Renal cortical epithelial cell (primary cell): ENCODE results near the gene DNAH17. TPM values are rescaled to one million over a fixed set of nuclear protein-coding genes. Genes with fewer than 3 reads are reported as not detected.
"Not testable (repeated sequence)": the region's sequence is repeated elsewhere in the genome, so short reads cannot be mapped to it uniquely, and the experiment has no call there.

Experiments
- DNase-seq: peaks from one replicate; pipeline ENCODE4 v3.0.0-alpha.2; 2011; ENCODE audit warnings: low read depth
- total RNA-seq: library from RNA; depleted of rRNA; stranded (reverse); fragments of >200 nt; gene quantifications from 2 replicates; pipeline ENCODE4 v1.2.3, GENCODE V29; 2014

Gene DNAH17
- total RNA-seq, 1 donor from 2014 or later = 0.05 TPM

GRCh38 chr17:78476973-78477372 is 100.2 kb downstream of the DNAH17 start:
- DNase-seq = peak; percentile 18

- no peak for DNase-seq
These were observed 101.0 kb downstream of the DNAH17 start for GRCh38 chr17:78476149-78476548.

DNA sequence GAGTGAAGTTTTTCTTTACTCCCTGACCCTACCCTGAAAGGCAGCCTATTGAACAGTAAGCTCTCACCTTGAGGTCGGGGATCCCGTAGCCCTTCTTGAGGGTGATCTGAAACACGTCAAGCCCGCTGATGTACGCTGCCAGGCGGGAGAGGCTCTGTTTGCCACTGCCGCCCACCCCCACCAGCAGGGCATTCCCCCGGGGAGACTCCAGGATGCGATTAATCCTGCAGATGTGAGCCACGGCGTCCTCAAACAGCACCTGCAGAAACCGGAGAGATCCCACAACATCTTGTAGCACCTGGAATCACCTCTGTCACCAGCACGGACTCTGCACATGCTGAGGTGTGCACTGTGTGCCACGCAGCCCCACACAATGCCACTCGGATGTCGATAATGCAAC is 102.0 kb downstream of the DNAH17 start:
- DNase-seq = no peak

DNA sequence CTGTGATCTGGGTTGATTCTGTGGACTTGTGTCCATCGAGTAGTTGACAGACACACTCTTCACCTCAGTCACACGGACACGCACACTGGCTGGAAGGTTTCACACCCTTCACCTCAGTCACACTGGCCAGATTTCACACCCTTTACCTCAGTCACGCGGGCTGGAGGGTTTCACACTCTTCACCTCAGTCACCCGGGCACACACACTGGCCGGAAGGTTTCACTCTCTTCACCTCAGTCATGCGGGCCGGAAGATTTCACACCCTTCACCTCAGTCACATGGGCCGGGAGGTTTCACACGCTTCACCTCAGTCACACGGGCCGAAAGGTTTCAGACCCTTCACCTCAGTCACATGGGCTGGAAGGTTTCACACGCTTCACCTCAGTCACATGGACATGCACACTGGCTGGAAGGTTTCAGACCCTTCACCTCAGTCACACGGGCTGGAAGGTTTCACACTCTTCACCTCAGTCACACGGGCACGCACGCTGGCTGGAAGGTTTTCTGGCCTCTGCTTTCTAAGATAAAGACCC is 102.5 kb downstream of the DNAH17 start:
- no peak for DNase-seq

DNA sequence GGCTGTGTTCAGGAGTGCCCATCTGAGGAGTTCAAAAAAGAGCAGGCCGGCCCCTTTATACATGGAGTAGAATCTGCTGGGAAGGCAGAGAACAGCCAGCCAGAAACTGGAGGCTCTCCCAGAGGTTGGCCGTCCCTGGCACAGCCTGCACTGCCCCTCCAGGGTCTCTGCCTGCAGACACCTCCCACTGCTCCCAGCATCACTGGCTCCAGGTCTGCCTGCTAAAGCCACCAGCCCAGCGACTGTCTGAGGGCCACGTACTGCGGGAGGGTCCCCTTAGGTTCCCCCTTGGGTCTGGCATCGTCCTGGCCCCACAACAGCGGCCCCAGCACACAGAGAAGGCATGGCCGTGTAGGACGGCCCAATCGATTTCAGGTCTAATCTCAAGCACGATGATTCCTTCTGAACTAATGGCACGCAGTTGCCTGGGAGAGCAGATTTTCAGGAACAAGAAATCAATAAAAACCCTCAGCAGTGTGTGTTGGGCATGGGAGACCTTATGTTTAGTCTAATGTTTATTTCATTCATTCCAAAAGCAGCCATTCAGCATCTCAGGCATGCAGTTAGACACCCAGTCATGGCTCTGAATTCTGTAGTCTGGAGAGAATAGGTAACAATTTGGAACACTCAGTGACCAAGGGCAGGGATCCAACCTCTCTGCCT is 103.1 kb downstream of the DNAH17 start:
- DNase-seq = no peak

GRCh38 chr17:78472035-78472905 is 104.9 kb downstream of the DNAH17 start:
- no peak for DNase-seq

- DNase-seq = no peak
These were observed 105.6 kb downstream of the DNAH17 start for GRCh38 chr17:78471635-78472034.

GRCh38 chr17:78469443-78469842 is 107.8 kb downstream of the DNAH17 start:
- DNase-seq = no peak

- DNase-seq = no peak
These were observed 108.8 kb downstream of the DNAH17 start for GRCh38 chr17:78468366-78468765.

DNA sequence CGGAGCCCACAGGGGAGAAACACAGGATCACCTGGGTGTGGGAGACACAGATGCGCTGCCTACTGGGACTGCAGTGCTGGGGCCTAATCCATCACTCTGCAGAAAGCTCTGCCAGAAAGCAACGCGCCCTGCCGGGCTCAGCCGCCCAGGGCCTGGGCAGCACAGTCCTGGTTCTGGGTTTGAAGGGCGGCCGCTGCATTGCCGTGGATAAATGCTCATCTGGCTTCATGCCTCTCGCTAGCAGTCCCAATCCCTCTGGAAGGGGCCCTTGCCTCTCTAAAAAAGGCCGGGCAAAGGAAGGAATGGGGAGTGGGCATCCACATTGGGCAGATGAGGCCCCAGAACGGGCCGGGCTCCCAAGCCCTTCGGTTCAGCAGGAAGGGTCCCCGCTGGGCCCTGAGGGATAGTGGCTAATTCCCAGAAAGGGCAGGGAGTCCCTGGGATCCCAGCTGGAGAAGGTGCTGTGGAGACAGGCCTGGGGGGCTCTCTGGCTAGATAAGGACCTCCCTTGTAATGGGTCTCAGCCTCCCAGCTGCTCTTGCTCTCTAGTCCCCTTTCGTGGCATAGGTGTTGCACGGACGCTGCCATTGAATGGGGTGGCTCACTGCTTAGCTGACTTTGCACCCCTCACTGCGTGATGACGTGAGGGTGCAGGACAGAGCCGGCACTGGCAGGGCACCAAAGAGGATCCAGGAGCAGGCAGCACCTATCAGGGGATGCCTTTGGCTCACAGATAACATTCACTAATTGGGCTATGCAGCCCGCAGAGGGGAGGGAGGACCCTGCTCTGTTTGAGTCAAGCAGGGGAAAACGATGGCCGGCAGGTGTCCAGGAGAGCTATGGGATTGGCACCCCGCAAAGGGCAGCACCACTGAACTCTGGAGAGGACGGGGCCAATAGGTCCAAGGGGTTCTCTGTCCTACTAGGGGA is 110.1 kb downstream of the DNAH17 start:
- DNase-seq = no peak

GRCh38 chr17:78466109-78466785 is 110.9 kb downstream of the DNAH17 start:
- DNase-seq = not testable (repeated sequence)

GRCh38 chr17:78462148-78462547 is 115.0 kb downstream of the DNAH17 start:
- DNase-seq = no peak

GRCh38 chr17:78461799-78462053 is 115.5 kb downstream of the DNAH17 start:
- no peak for DNase-seq

GRCh38 chr17:78460951-78461798 is 116.0 kb downstream of the DNAH17 start:
- DNase-seq = no peak

DNA sequence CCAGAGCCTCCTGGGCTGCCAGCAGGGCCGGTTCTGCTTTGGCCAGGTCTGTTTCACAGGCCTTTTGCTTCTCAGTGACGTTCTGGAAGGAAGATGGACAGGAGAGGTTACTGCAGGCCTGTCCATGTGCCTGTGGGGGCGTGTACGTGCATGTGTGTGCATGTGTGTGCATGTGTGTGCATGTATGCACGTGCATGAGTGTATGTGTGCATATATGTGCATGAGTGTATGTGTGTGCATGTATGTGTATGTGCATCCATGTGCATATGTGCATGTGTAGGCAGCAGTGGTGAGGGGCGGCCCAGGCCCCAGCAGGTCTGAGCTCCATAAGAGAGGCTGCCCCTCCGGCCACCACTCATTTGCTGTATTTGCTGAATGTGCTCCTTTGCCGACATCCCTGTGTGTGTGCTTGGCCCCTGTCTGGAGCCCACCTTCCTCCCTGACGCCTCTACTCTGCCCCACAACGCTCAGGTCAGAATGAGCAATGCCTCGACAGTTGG is 117.0 kb downstream of the DNAH17 start:
- no peak for DNase-seq

GRCh38 chr17:78459696-78460095 is 117.5 kb downstream of the DNAH17 start:
- DNase-seq = no peak

DNA sequence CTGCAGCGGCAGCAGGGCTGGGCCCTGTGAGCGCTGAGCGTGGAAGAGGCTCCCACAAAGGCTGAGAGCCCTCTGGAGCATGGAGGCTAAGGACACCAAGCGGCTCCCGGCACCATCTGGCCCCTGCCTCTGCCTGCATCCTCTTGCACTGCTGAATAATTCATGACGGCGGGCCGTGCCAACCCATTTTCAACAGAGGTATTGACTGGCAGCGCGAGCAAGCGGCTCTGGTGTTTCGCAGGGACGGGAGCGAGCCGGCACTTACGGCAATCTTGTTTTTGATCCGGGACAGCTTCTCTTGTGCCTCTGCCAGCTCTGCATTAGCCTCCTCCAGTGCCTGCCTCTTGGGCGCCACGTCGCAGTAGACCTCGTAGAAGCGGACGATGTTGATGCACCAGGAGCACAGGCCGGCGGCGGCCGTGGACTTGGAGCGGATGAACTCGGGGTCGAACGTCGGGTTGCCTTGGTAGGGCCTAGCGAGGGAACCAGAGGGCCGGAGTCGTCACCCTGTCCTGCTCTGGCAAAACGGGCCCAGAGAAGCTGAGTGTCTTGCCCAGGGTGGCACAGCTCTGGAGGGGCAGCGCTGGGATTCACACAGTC is 118.4 kb downstream of the DNAH17 start:
- no peak for DNase-seq

DNA sequence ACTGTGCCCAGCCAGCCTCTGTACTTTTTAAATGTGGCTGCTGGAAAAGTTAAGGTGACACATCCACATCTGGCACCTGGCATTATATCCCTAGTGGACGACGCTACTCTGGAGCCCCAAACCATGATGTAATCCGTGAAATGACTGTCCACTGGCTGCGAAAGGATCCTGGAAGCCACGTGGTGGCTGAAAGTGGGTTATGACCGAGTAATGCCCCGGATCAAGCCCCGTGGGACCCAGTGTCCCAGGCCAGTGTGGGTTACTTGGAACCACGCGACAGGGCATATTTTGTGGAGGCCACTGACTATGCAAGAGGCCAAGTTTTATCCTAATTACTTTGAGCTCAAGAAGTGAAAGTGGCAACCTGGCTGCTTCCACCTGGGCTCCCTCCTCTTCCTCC is 119.1 kb downstream of the DNAH17 start:
- DNase-seq = no peak

DNA sequence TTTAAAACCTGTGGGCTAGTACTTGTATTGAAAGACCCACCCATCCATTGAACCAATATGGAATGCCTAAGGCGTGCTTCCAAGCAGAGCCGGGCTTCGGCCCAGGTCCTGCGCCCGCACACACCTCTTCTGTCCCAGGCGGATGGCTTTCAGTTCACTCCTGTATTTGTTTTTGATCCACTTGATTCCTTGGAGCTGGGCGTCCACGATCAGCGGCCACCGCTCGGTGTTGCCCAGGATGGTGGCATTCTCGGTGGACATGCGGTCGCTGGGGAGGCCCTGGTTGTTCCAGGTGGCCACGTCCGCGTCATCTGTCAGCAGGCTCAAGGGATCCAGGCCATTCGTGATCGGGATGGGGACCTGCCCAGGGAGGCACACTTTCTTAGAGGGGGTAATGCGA is 122.8 kb downstream of the DNAH17 start:
- no peak for DNase-seq

DNA sequence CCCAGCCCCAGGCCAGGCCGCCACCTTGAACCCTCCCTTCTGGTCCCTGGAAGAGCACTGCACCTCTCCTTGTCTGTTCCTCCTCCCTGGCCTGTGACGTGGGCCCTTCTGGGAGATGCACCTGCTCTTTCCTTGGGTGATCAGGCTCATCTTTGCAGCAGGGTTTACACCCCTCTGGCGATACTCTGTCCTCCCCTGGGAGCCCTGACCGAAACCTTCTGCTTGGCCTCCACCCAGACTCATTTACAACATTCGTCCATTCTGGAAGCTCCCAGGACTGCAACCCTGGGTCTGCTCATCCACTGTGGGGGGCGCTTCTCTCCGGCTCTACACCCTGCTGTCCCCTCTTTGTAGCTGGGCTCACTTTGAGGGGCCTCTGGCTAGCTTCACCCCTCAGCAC is 125.4 kb downstream of the DNAH17 start:
- DNase-seq = no peak
